Activated CD4-positive, alpha-beta T cell treated with anti-CD3 and anti-CD28 coated beads for 48 hours (primary cell): ENCODE measurements around the gene LMAN1L.
A peak's percentile ranks its signal among the peaks of the same experiment; 100 is the strongest.

Experiments used
- DNase-seq: peaks from one replicate; pipeline ENCODE4 v3.0.0-alpha.2; 2020

Gene LMAN1L

GRCh38 chr15:74794248-74794969 lies 18.2 kb upstream of the LMAN1L start:
- peak; percentile 22 for DNase-seq

GRCh38 chr15:74794970-74795349 lies 17.7 kb upstream of the LMAN1L start:
- no peak for DNase-seq

- DNase-seq, result peak; percentile 68
Observed at GRCh38 chr15:74795966-74796625, 16.5 kb upstream of the LMAN1L start.

- DNase-seq, result no peak
Observed at GRCh38 chr15:74798388-74799254, 14.0 kb upstream of the LMAN1L start.

- DNase-seq, result peak; percentile 45
Observed at GRCh38 chr15:74799255-74799855, 13.3 kb upstream of the LMAN1L start.

- peak; percentile 90 for DNase-seq
Observed at GRCh38 chr15:74799856-74800558, 12.6 kb upstream of the LMAN1L start.

GRCh38 chr15:74800559-74801094 lies 12.0 kb upstream of the LMAN1L start:
- DNase-seq, result no peak

- DNase-seq, result no peak
Observed at GRCh38 chr15:74801311-74801997, 11.2 kb upstream of the LMAN1L start.

GRCh38 chr15:74802290-74802689 lies 10.3 kb upstream of the LMAN1L start:
- DNase-seq, result no peak

- no peak for DNase-seq
Observed at GRCh38 chr15:74802862-74803447, 9.7 kb upstream of the LMAN1L start.

GRCh38 chr15:74804935-74805334 lies 7.7 kb upstream of the LMAN1L start:
- DNase-seq, result no peak

GRCh38 chr15:74807282-74807681 lies 5.4 kb upstream of the LMAN1L start:
- DNase-seq, result no peak

GRCh38 chr15:74808078-74808839 lies 4.4 kb upstream of the LMAN1L start:
- no peak for DNase-seq

GRCh38 chr15:74808840-74809229 lies 3.8 kb upstream of the LMAN1L start:
- no peak for DNase-seq

GRCh38 chr15:74809242-74809641 lies 3.4 kb upstream of the LMAN1L start:
- DNase-seq, result no peak

GRCh38 chr15:74809956-74810355 lies 2.7 kb upstream of the LMAN1L start:
- no peak for DNase-seq

- DNase-seq, result no peak
Observed at GRCh38 chr15:74815121-74815934, 2.7 kb downstream of the LMAN1L start.

- DNase-seq, result no peak
Observed at GRCh38 chr15:74815961-74816360, 3.3 kb downstream of the LMAN1L start.

GRCh38 chr15:74816624-74817369 lies 4.2 kb downstream of the LMAN1L start:
- DNase-seq, result no peak
